ENCODE results near the gene CAPZA2. TPM values are rescaled to one million over a fixed set of nuclear protein-coding genes. Genes with fewer than 3 reads are reported as not detected.

Gene CAPZA2
- polyA plus RNA-seq, 2 of the 4 experiments (the other 2 are of a cell fraction) = 151 to 213 TPM

- Histone ChIP-seq H3K27ac (peak overlapping the region in 1 of 2 experiments; percentile 26; a peak in 1 of 6 replicates), H3K4me3 (no peak overlapping the region), H3K9me3 (no peaks in the 10 kb centered on the region), H3K4me2 (no peak overlapping the region), H3K4me1 (peaks cover 27% of the 10 kb centered on the region)
- FAIRE-seq (no peak), ATAC-seq (no peak; a peak in 1 of 6 replicates), DNase-seq (ENCODE audit: low read depth in 1 of 2, low spot score in 1 of 2) (no peak)
- ChIA-PET POLR2A (no interaction called here), CTCF (interaction anchor here (1.4 to 2.0 kb wide), 3 partner anchors 10 to 244 kb away, joined by 4 to 8 read pairs (median 5); no protein-coding TSS in a partner anchor)
- WGBS (ENCODE audit: missing lambda C conversion rate) = 94% methylated on average over 2 of the region's 2 CpGs
- no peak for TF ChIP-seq SMC3 (IDR thresholded peaks at IDR 0.05)
- TF ChIP-seq MAX (IDR thresholded peaks at IDR 0.05) = no peak
- TF ChIP-seq HOXB5 (CRISPR knock-in tag; IDR thresholded peaks at IDR 0.05) = no peak
- no peak for TF ChIP-seq GATA3 (IDR thresholded peaks at IDR 0.05; ENCODE audit: borderline replicate concordance)
- TF ChIP-seq JUNB (IDR thresholded peaks at IDR 0.05) = no peak
- no peak for TF ChIP-seq HDAC2 (IDR thresholded peaks at IDR 0.05)
- TF ChIP-seq, protein P1, sequence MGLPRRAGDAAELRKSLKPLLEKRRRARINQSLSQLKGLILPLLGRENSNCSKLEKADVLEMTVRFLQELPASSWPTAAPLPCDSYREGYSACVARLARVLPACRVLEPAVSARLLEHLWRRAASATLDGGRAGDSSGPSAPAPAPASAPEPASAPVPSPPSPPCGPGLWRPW (IDR thresholded peaks at IDR 0.05) = no peak
- no peak for TF ChIP-seq ZNF302 (CRISPR knock-in tag; IDR thresholded peaks at IDR 0.05)
- no peak for TF ChIP-seq POLR2A (IDR thresholded peaks at IDR 0.05; ENCODE audit: low read length)
These were observed 26.3 kb upstream of the CAPZA2 start for GRCh38 chr7:116836048-116836447.

DNA sequence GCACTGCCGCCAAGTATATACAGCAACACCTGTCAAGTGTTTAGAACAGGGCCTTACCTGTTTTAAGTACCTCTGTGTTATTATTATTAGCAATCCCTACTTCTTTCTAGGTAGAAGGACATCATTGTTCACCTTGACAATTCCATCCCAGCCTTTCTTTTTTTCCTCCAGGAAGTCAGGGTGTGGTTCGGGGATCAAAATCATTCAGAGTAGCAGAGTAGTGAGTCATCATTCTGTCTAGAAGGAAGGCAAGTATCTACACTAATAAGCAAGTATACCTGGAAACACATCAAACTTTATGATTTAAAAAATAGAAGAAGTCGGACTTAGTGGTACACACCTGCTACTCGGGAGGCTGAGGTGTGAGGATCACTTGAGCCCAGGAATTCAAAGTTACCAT, 25.5 kb upstream of the CAPZA2 start:
- FAIRE-seq (no peak), DNase-seq (ENCODE audit: low read depth in 1 of 2, low spot score in 1 of 2) (peak; percentile 25 to 29), ATAC-seq (peak in 1 of 2 experiments; percentile 35; a peak in 2 of 6 replicates)
- Histone ChIP-seq H3K4me3 (no peak overlapping the region), H3K9me3 (no peaks in the 10 kb centered on the region), H3K4me2 (peak overlapping the region; percentile 31), H3K27ac (peak overlapping the region in 1 of 2 experiments; percentile 26; a peak in 1 of 6 replicates), H3K4me1 (peaks cover 27% of the 10 kb centered on the region)
- ChIA-PET CTCF (interaction anchor here (0.9 to 1.9 kb wide), 2 partner anchors 11 to 24 kb away, joined by 3 to 5 read pairs; no protein-coding TSS in a partner anchor), POLR2A (no interaction called here)
- WGBS (ENCODE audit: missing lambda C conversion rate) = 65% methylated on average over 4 of the region's 4 CpGs
- TF ChIP-seq FOSL2 (IDR thresholded peaks at IDR 0.05) = 0 out of 2 replicates have a peak, but pooled peaks have one; percentile 15
- peak; percentile 65 for TF ChIP-seq FOSL2 (CRISPR knock-in tag; IDR thresholded peaks at IDR 0.05)
- TF ChIP-seq, protein P2, sequence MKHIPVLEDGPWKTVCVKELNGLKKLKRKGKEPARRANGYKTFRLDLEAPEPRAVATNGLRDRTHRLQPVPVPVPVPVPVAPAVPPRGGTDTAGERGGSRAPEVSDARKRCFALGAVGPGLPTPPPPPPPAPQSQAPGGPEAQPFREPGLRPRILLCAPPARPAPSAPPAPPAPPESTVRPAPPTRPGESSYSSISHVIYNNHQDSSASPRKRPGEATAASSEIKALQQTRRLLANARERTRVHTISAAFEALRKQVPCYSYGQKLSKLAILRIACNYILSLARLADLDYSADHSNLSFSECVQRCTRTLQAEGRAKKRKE (CRISPR knock-in tag; IDR thresholded peaks at IDR 0.05; ENCODE audit: low read depth) = no peak

DNA sequence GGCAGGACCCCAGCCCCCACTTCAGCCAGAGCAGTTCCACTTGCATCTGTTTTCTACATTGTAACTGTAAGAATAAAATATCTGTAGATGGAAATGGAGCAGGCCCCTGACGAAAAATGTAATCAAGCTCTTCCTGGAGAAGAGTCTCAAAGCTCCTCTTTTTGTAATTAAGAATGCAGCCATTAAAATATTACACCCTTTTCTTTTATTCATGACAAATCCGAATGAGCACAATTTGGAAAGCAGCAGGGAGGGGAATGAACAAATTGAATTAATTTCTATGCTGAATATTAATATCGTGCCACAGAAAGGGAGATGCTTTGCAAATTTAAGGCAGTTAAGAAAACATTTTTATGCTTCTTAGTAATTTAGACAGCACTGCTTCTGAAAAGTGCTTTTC, 24.8 kb upstream of the CAPZA2 start:
- TF ChIP-seq TP53 (CRISPR knock-in tag; IDR thresholded peaks at IDR 0.05) = no peak
- no peak for TF ChIP-seq EP300 (IDR thresholded peaks at IDR 0.05)
- no peak for TF ChIP-seq EHF (CRISPR knock-in tag; IDR thresholded peaks at IDR 0.05)
- no peak for TF ChIP-seq HMGXB4 (CRISPR knock-in tag; IDR thresholded peaks at IDR 0.05; ENCODE audit: borderline replicate concordance)
- TF ChIP-seq RFX5 (IDR thresholded peaks at IDR 0.05) = no peak
- no peak for TF ChIP-seq MYC (IDR thresholded peaks at IDR 0.05; ENCODE audit: borderline replicate concordance, low read length)
- TF ChIP-seq NR3C1 (IDR thresholded peaks at IDR 0.05) = no peak
- no peak for TF ChIP-seq NFE2L2 (conservative IDR thresholded peaks at IDR 0.05; ENCODE audit: low read length)
- TF ChIP-seq REST (IDR thresholded peaks at IDR 0.05) = no peak
- TF ChIP-seq POLR2A (IDR thresholded peaks at IDR 0.05; ENCODE audit: low read length) = no peak
- TF ChIP-seq SMC3 (IDR thresholded peaks at IDR 0.05) = no peak
- no peak for TF ChIP-seq CEBPB (IDR thresholded peaks at IDR 0.05)
- no peak for TF ChIP-seq GATA3 (IDR thresholded peaks at IDR 0.05; ENCODE audit: borderline replicate concordance)
- no peak for TF ChIP-seq HOXB5 (CRISPR knock-in tag; IDR thresholded peaks at IDR 0.05)
- TF ChIP-seq CBX8 (IDR thresholded peaks at IDR 0.05) = no peak
- WGBS (ENCODE audit: missing lambda C conversion rate) = 85% methylated on average over 3 of the region's 3 CpGs
- no peak overlapping the region for H3K4me3 ChIP-seq
- peaks cover 27% of the 10 kb centered on the region for H3K4me1 ChIP-seq
- POLR2A ChIA-PET = no interaction called here
- FAIRE-seq (no peak), DNase-seq (ENCODE audit: low read depth in 1 of 2, low spot score in 1 of 2) (no peak), ATAC-seq (no peak)
- H3K27ac ChIP-seq = no peak overlapping the region
- CTCF ChIA-PET = interaction anchor here (0.9 kb wide), 1 partner anchor 24 kb away, joined by 3 read pairs; no protein-coding TSS in a partner anchor
- H3K4me2 ChIP-seq = no peak overlapping the region
- H3K9me3 ChIP-seq = no peaks in the 10 kb centered on the region

Measured in A549 (cell line).